Measurements from ENCODE around the gene FBXO44.

GRCh38 chr1:11640944-11641343 lies 13.7 kb upstream of the FBXO44 start:
- TF ChIP-seq RFX5 (IDR thresholded peaks at IDR 0.05) (no peak), HDAC2 (IDR thresholded peaks at IDR 0.05) (no peak), SREBF2 (IDR thresholded peaks at IDR 0.05) (no peak), CEBPB (IDR thresholded peaks at IDR 0.05) (no peak), KDM1A (IDR thresholded peaks at IDR 0.05; ENCODE audit: low read depth) (no peak), RAD21 (conservative IDR thresholded peaks at IDR 0.05 in 1 of 2, IDR thresholded peaks at IDR 0.05 in 1 of 2) (no peak), JUNB (IDR thresholded peaks at IDR 0.05) (no peak), BCL3 (IDR thresholded peaks at IDR 0.05) (no peak), USF2 (IDR thresholded peaks at IDR 0.05) (no peak), SMC3 (IDR thresholded peaks at IDR 0.05) (no peak)
- TF ChIP-seq, protein P1, sequence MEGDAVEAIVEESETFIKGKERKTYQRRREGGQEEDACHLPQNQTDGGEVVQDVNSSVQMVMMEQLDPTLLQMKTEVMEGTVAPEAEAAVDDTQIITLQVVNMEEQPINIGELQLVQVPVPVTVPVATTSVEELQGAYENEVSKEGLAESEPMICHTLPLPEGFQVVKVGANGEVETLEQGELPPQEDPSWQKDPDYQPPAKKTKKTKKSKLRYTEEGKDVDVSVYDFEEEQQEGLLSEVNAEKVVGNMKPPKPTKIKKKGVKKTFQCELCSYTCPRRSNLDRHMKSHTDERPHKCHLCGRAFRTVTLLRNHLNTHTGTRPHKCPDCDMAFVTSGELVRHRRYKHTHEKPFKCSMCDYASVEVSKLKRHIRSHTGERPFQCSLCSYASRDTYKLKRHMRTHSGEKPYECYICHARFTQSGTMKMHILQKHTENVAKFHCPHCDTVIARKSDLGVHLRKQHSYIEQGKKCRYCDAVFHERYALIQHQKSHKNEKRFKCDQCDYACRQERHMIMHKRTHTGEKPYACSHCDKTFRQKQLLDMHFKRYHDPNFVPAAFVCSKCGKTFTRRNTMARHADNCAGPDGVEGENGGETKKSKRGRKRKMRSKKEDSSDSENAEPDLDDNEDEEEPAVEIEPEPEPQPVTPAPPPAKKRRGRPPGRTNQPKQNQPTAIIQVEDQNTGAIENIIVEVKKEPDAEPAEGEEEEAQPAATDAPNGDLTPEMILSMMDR (IDR thresholded peaks at IDR 0.05) = no peak
- TF ChIP-seq, protein P2, sequence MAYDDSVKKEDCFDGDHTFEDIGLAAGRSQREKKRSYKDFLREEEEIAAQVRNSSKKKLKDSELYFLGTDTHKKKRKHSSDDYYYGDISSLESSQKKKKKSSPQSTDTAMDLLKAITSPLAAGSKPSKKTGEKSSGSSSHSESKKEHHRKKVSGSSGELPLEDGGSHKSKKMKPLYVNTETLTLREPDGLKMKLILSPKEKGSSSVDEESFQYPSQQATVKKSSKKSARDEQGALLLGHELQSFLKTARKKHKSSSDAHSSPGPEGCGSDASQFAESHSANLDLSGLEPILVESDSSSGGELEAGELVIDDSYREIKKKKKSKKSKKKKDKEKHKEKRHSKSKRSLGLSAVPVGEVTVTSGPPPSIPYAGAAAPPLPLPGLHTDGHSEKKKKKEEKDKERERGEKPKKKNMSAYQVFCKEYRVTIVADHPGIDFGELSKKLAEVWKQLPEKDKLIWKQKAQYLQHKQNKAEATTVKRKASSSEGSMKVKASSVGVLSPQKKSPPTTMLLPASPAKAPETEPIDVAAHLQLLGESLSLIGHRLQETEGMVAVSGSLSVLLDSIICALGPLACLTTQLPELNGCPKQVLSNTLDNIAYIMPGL (CRISPR knock-in tag; IDR thresholded peaks at IDR 0.05; ENCODE audit: borderline replicate concordance) = no peak
